Urothelium cell line (cell line): ENCODE measurements around the gene SPATA6.
"Not testable (repeated sequence)": the region's sequence is repeated elsewhere in the genome, so short reads cannot be mapped to it uniquely, and the experiment has no call there.

Source experiments
- DNase-seq: peaks from one replicate; pipeline ENCODE4 v3.0.0; 2011; ENCODE audit warnings: low spot score, mixed read lengths
- FAIRE-seq: peaks from 2 replicates; lab custom pipeline; 2011; peaks lifted over from hg19 to GRCh38; lab: Jason Lieb, UNC

The SPATA6 gene

GRCh38 chr1:48471691-48472576 lies at the start of gene SPATA6:
SPATA6 (minus strand) TSS chr1:48472204; CDS start chr1:48472008, 196 bp downstream.
- FAIRE-seq (peak; percentile 99), DNase-seq (peak; percentile 100)

- not testable (repeated sequence) for FAIRE-seq, DNase-seq
Observed at GRCh38 chr1:48519896-48520295, 47.9 kb upstream of the SPATA6 start.

- DNase-seq (no peak), FAIRE-seq (no peak)
Observed at GRCh38 chr1:48506870-48507269, 34.9 kb upstream of the SPATA6 start.

GRCh38 chr1:48500541-48501450 lies 28.8 kb upstream of the SPATA6 start:
- DNase-seq (no peak), FAIRE-seq (no peak)

GRCh38 chr1:48499211-48499735 lies 27.3 kb upstream of the SPATA6 start:
- FAIRE-seq: no peak
- no peak for DNase-seq

- peak; percentile 80 for DNase-seq
- FAIRE-seq: peak; percentile 87
Observed at GRCh38 chr1:48498096-48498791, 26.2 kb upstream of the SPATA6 start.

GRCh38 chr1:48495911-48496310 lies 23.9 kb upstream of the SPATA6 start:
- DNase-seq (no peak), FAIRE-seq (peak; percentile 87)

- FAIRE-seq (no peak), DNase-seq (no peak)
Observed at GRCh38 chr1:48495166-48495565, 23.2 kb upstream of the SPATA6 start.

- peak; percentile 81 for DNase-seq
- FAIRE-seq: peak; percentile 94
Observed at GRCh38 chr1:48493970-48494769, 22.2 kb upstream of the SPATA6 start.

- FAIRE-seq: peak; percentile 55
- no peak for DNase-seq
Observed at GRCh38 chr1:48493041-48493440, 21.0 kb upstream of the SPATA6 start.

GRCh38 chr1:48492392-48492791 lies 20.4 kb upstream of the SPATA6 start:
- DNase-seq: no peak

GRCh38 chr1:48488721-48489120 lies 16.7 kb upstream of the SPATA6 start:
- DNase-seq (no peak), FAIRE-seq (no peak)

More at GRCh38 chr1:48492392-48492791, 20.4 kb upstream of the SPATA6 start:
- FAIRE-seq: peak; percentile 32

GRCh38 chr1:48480504-48480903 lies 8.5 kb upstream of the SPATA6 start:
- FAIRE-seq: no peak

GRCh38 chr1:48480023-48480422 lies 8.0 kb upstream of the SPATA6 start:
- not testable (repeated sequence) for DNase-seq, FAIRE-seq

More at GRCh38 chr1:48480504-48480903, 8.5 kb upstream of the SPATA6 start:
- DNase-seq: no peak

- no peak for DNase-seq
- no peak for FAIRE-seq
Observed at GRCh38 chr1:48472638-48473037, 634 bp upstream of the SPATA6 start.

GRCh38 chr1:48470950-48471690 lies 884 bp downstream of the SPATA6 start:
- FAIRE-seq (no peak), DNase-seq (no peak)

- FAIRE-seq (no peak), DNase-seq (no peak)
Observed at GRCh38 chr1:48470481-48470855, 1.5 kb downstream of the SPATA6 start.

- FAIRE-seq (no peak), DNase-seq (no peak)
Observed at GRCh38 chr1:48469616-48470480, 2.2 kb downstream of the SPATA6 start.
